Neural cell (in vitro differentiated cells): Measurements from ENCODE around the gene PTPRN2. TPM values are rescaled to one million over a fixed set of nuclear protein-coding genes. Genes with fewer than 3 reads are reported as not detected.

Source experiments
- H2AFZ ChIP-seq: fragments of 200-600, 300-800 bp; sonication (generic), shearing (Covaris generic); 2 replicates; pipeline ENCODE4 v1.6.0; 2014; ENCODE audit warnings: low read depth, mild to moderate bottlenecking, antibody characterized with exemption, low read length, moderate library complexity
- H3F3A ChIP-seq: fragments of 200-600 bp; shearing (Covaris generic); 2 replicates; pipeline ENCODE4 v1.6.1; 2016; ENCODE audit warnings: mild to moderate bottlenecking, moderate library complexity, mixed read lengths, antibody characterized with exemption, low read length; ENCODE audit not compliant: insufficient read depth, poor library complexity, severe bottlenecking
- H3K27ac ChIP-seq: fragments of 200-600, 300-800 bp; sonication (generic), shearing (Covaris generic); 2 replicates; pipeline ENCODE4 v1.5.1; 2014; ENCODE audit warnings: mild to moderate bottlenecking, low read length, moderate library complexity
- H3K27me3 ChIP-seq: fragments of 300-800, 200-600 bp; sonication (generic), shearing (Covaris generic); 2 replicates; pipeline ENCODE4 v1.6.0; 2014; ENCODE audit warnings: mild to moderate bottlenecking, low read depth, low read length, moderate library complexity; ENCODE audit not compliant: insufficient read depth
- H3K36me3 ChIP-seq: fragments of 300-800, 200-600 bp; sonication (generic), shearing (Covaris generic); 2 replicates; pipeline ENCODE4 v1.5.1; 2014; ENCODE audit warnings: mild to moderate bottlenecking, antibody characterized with exemption, low read length, moderate library complexity; ENCODE audit not compliant: insufficient read depth
- H3K4me2 ChIP-seq: fragments of 300-800, 200-600 bp; sonication (generic), shearing (Covaris generic); 2 replicates; pipeline ENCODE4 v1.6.0; 2014; ENCODE audit warnings: mild to moderate bottlenecking, low read length
- H3K4me3 ChIP-seq: fragments of 300-800, 200-600 bp; sonication (generic), shearing (Covaris generic); 2 replicates; pipeline ENCODE4 v1.5.1; 2014; ENCODE audit warnings: mild to moderate bottlenecking, low read length, moderate library complexity
- H3K79me2 ChIP-seq: fragments of 200-600 bp; shearing (Covaris generic); replicated peaks from 2 replicates; pipeline ENCODE4 v1.6.0; 2014; ENCODE audit warnings: mild to moderate bottlenecking, low read length, moderate library complexity; ENCODE audit not compliant: insufficient read depth
- H3K9ac ChIP-seq: fragments of 300-800, 200-600 bp; sonication (generic), shearing (Covaris generic); 2 replicates; pipeline ENCODE4 v1.6.1; 2016; ENCODE audit warnings: mild to moderate bottlenecking, low read length, mixed read lengths
- H3K9me2 ChIP-seq: fragments of 200-600 bp; shearing (Covaris generic); 2 replicates; pipeline ENCODE4 v1.6.1; 2016; ENCODE audit warnings: mild to moderate bottlenecking, low read length, mixed read lengths; ENCODE audit not compliant: insufficient read depth
- H3K9me3 ChIP-seq: fragments of 200-600, 300-800 bp; sonication (generic), shearing (Covaris generic); 2 replicates; pipeline ENCODE4 v1.6.1; 2016; ENCODE audit warnings: mild to moderate bottlenecking, mixed run types, low read length, moderate library complexity, mixed read lengths
- H4K20me1 ChIP-seq: fragments of 200-600 bp; shearing (Covaris generic); 2 replicates; pipeline ENCODE4 v1.6.1; 2016; ENCODE audit warnings: mild to moderate bottlenecking, mixed run types; ENCODE audit not compliant: insufficient read depth
- CTCF ChIP-seq: fragments of 450-650 bp; IDR thresholded peaks from 2 replicates; pipeline ENCODE4 v1.5.1; 2014; ENCODE audit warnings: antibody characterized with exemption, mild to moderate bottlenecking, moderate library complexity; ENCODE audit not compliant: poor library complexity, severe bottlenecking
- EP300 ChIP-seq: fragments of 450-650 bp; conservative IDR thresholded peaks from 2 replicates; pipeline ENCODE4 v1.6.1; 2014; ENCODE audit warnings: antibody characterized with exemption, mild to moderate bottlenecking, moderate library complexity; ENCODE audit not compliant: poor library complexity, severe bottlenecking
- EZH2 ChIP-seq: fragments of 200-600, 300-800 bp; shearing (Covaris generic), sonication (generic); IDR thresholded peaks from 2 replicates; pipeline ENCODE4 v1.6.1; 2014; ENCODE audit warnings: antibody characterized with exemption, low read length, borderline replicate concordance, mild to moderate bottlenecking; ENCODE audit not compliant: insufficient read depth, poor library complexity, severe bottlenecking
- MXI1 ChIP-seq: fragments of 450-650 bp; conservative IDR thresholded peaks from 2 replicates; pipeline ENCODE4 v1.6.1; 2014; ENCODE audit warnings: antibody characterized with exemption, mild to moderate bottlenecking; ENCODE audit not compliant: poor library complexity, severe bottlenecking
- POLR2AphosphoS5 ChIP-seq: IDR thresholded peaks from 2 replicates; pipeline ENCODE4 v1.6.1; 2012
- RAD21 ChIP-seq: fragments of 450-650 bp; conservative IDR thresholded peaks from 2 replicates; pipeline ENCODE4 v1.6.1; 2014; ENCODE audit warnings: antibody characterized with exemption, mild to moderate bottlenecking, moderate library complexity
- REST ChIP-seq: IDR thresholded peaks from 2 replicates; pipeline ENCODE4 v1.6.1; 2012; ENCODE audit warnings: borderline replicate concordance
- SMC3 ChIP-seq: fragments of 450-650 bp; conservative IDR thresholded peaks from 2 replicates; pipeline ENCODE4 v1.6.1; 2014; ENCODE audit warnings: antibody characterized with exemption, mild to moderate bottlenecking, moderate library complexity; ENCODE audit not compliant: poor library complexity
- TAF1 ChIP-seq: IDR thresholded peaks from 2 replicates; pipeline ENCODE4 v1.6.1; 2012; ENCODE audit warnings: low read depth
- polyA plus RNA-seq: library from polyadenylated mRNA; depleted of rRNA; stranded (reverse); fragments of >200 nt; gene quantifications from 2 replicates; pipeline ENCODE4 v1.2.3, GENCODE V29; 2014

The PTPRN2 gene
- polyA plus RNA-seq, 1 donor from 2014 or later: 31.0 TPM

- Histone ChIP-seq H3K4me2 (no peak overlapping the region), H3K79me2 (no peaks in the 10 kb centered on the region), H3F3A (no peaks in the 10 kb centered on the region), H3K4me3 (no peak overlapping the region), H3K9me3 (no peaks in the 10 kb centered on the region), H4K20me1 (no peaks in the 10 kb centered on the region), H2AFZ (no peak overlapping the region), H3K9ac (no peak overlapping the region), H3K27me3 (no peaks in the 10 kb centered on the region), H3K9me2 (no peaks in the 10 kb centered on the region), H3K36me3 (no peaks in the 10 kb centered on the region), H3K27ac (no peak overlapping the region)
- TF ChIP-seq MXI1 (no peak), SMC3 (no peak), EZH2 (no peak), EP300 (no peak), CTCF (no peak), RAD21 (no peak), TAF1 (no peak), REST (no peak), POLR2AphosphoS5 (no peak)
Observed at GRCh38 chr7:157497744-157498651, 1089.6 kb downstream of the PTPRN2 start.

GRCh38 chr7:157497367-157497743 is 1090.3 kb downstream of the PTPRN2 start:
- no peak for TF ChIP-seq EP300
- no peak for TF ChIP-seq CTCF
- no peak for TF ChIP-seq POLR2AphosphoS5
- H3K36me3 ChIP-seq: no peaks in the 10 kb centered on the region
- no peaks in the 10 kb centered on the region for H3K9me3 ChIP-seq
- no peaks in the 10 kb centered on the region for H3K79me2 ChIP-seq
- H4K20me1 ChIP-seq: no peaks in the 10 kb centered on the region
- H3F3A ChIP-seq: no peaks in the 10 kb centered on the region
- H3K27me3 ChIP-seq: no peaks in the 10 kb centered on the region
- H2AFZ ChIP-seq: no peak overlapping the region
- no peak overlapping the region for H3K9ac ChIP-seq
- no peak overlapping the region for H3K4me3 ChIP-seq
- H3K9me2 ChIP-seq: no peaks in the 10 kb centered on the region
- no peak overlapping the region for H3K27ac ChIP-seq
- H3K4me2 ChIP-seq: no peak overlapping the region
